Colonic mucosa (tissue), 4 donors: Measurements from ENCODE around the gene SPACA4. TPM values are rescaled to one million over a fixed set of nuclear protein-coding genes. Genes with fewer than 3 reads are reported as not detected.

Source experiments
- DNase-seq: peaks from one replicate; pipeline ENCODE4 v3.0.0-alpha.2; 2020
- H3K27ac ChIP-seq: fragments of 200-600 bp; one replicate; pipeline ENCODE4 v1.8.0; 2021
- H3K27me3 ChIP-seq: fragments of 200-600 bp; one replicate; pipeline ENCODE4 v1.8.0; 2021
- H3K36me3 ChIP-seq: fragments of 200-600 bp; one replicate; pipeline ENCODE4 v1.8.0; 2021
- H3K4me1 ChIP-seq: fragments of 200-600 bp; one replicate; pipeline ENCODE4 v1.8.0; 2021; ENCODE audit warnings: mild to moderate bottlenecking
- H3K4me3 ChIP-seq: fragments of 200-600 bp; one replicate; pipeline ENCODE4 v1.8.0; 2021
- H3K9ac ChIP-seq, 2 donors: one replicate each; pipeline ENCODE4 v1.7.0; 2013; ENCODE audit warnings: control low read depth in 2 of 2, low read depth in 2 of 2, low read length in 2 of 2
- H3K9me3 ChIP-seq: fragments of 200-600 bp; one replicate; pipeline ENCODE4 v1.8.0; 2021
- intact Hi-C: fragments of 100-400 bp; cut with DNase I; formaldehyde crosslinking; loops from one replicate; pipeline ENCODE4 v1.14.1; 2022
- total RNA-seq, 2 donors: library from RNA; stranded (reverse); fragmentation: NEBNext Ultra II Directional in 1 of 2; extraction: Animal tissue kit (Norgen Biotek cat#: 25700) in 1 of 2; gene quantifications; one replicate each; pipeline ENCODE4 v1.2.1, GENCODE V29; 2021
- TF ChIP-seq, protein P1 (sequence below): fragments of 200-600 bp; IDR thresholded peaks from one replicate; pipeline ENCODE4 v1.8.0; 2022; ENCODE audit warnings: antibody characterized with exemption, mild to moderate bottlenecking
- donor health status: healthy.
- donor health status: DM: no; HTN: no; CAD: no.
- donor health status: DM: no; HTN: no; CAD: no.

Gene SPACA4
- total RNA-seq, 2 donors from 2014 or later, result 0.27 TPM; not detected in 1

GRCh38 chr19:48616491-48617056 lies 10.0 kb downstream of the SPACA4 start:
- Histone ChIP-seq H3K9ac (peak overlapping the region; percentile 45 to 100), H3K27me3 (no peaks in the 10 kb centered on the region), H3K27ac (peak overlapping the region; percentile 93), H3K4me3 (peak overlapping the region; percentile 7), H3K9me3 (no peaks in the 10 kb centered on the region), H3K4me1 (peaks cover 17% of the 10 kb centered on the region), H3K36me3 (peaks cover 4% of the 10 kb centered on the region)
- TF ChIP-seq, protein P1, sequence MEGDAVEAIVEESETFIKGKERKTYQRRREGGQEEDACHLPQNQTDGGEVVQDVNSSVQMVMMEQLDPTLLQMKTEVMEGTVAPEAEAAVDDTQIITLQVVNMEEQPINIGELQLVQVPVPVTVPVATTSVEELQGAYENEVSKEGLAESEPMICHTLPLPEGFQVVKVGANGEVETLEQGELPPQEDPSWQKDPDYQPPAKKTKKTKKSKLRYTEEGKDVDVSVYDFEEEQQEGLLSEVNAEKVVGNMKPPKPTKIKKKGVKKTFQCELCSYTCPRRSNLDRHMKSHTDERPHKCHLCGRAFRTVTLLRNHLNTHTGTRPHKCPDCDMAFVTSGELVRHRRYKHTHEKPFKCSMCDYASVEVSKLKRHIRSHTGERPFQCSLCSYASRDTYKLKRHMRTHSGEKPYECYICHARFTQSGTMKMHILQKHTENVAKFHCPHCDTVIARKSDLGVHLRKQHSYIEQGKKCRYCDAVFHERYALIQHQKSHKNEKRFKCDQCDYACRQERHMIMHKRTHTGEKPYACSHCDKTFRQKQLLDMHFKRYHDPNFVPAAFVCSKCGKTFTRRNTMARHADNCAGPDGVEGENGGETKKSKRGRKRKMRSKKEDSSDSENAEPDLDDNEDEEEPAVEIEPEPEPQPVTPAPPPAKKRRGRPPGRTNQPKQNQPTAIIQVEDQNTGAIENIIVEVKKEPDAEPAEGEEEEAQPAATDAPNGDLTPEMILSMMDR, result no peak
- peak; percentile 40 for DNase-seq
- intact Hi-C loops, result loop anchor here (10.0 kb wide), 1 partner anchor 292 kb away; the partner anchor contains the start of gene EMP3

DNA sequence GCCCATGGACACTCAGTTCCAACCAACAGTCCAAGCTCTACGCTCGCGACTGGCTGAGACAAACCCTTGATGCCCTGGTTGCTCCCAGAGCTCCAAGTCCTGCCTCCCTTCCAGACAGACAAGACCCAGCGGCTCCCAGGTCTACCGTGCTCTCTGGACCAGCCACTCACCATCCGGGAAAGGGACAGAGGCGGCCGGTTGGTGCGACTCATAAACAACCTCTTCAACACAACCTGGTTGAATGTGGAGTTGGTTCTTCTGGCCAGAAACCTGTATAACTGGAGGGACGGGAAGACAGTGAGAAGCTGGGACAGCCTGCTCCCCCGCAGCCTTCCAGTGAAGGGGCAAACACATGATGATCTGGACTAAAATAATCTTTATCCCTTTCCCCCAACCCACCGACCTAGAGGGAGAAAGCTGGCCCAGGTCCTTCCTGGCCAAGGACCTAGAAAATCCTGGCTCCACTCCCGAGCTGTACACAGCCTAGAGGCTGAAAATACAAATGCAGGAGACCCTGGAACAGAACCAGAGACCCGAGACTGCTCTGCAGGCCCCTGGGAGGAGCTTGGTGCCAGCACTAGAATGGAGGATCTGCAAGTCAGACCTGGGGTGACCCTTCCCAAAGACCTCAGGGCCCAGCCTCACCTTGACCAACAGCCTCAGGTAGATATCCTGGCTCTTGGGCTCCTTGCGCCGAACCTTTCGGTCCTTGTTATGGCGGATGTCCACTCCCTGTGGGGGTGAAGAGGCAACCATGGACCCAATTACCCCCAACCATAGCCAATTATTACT lies 10.8 kb downstream of the SPACA4 start:
- Histone ChIP-seq H3K4me1 (peaks cover 17% of the 10 kb centered on the region), H3K4me3 (peak overlapping the region; percentile 88), H3K36me3 (peaks cover 4% of the 10 kb centered on the region), H3K27ac (peak overlapping the region; percentile 93), H3K9ac (peak overlapping the region; percentile 60 to 100), H3K27me3 (no peaks in the 10 kb centered on the region), H3K9me3 (no peaks in the 10 kb centered on the region)
- intact Hi-C loops, result loop anchor here (10.0 kb wide), 1 partner anchor 293 kb away; the partner anchor contains the start of gene EMP3
- TF ChIP-seq, protein P1, result no peak
- DNase-seq, result peak; percentile 41

- intact Hi-C loops, result loop anchor here (10.0 kb wide), 1 partner anchor 294 kb away; the partner anchor contains the start of gene EMP3
- DNase-seq, result peak; percentile 37
These were observed 11.9 kb downstream of the SPACA4 start for GRCh38 chr19:48618278-48618915.

GRCh38 chr19:48618916-48619691 lies 12.6 kb downstream of the SPACA4 start, which contains the start of the genes RPL18 and SPHK2:
Gene RPL18 (minus strand): TSS chr19:48619178. CDS start chr19:48619143, 35 bp downstream.
Gene SPHK2 (plus strand): TSS chr19:48619506. CDS start chr19:48620515, 1,009 bp downstream.
- H3K27me3 ChIP-seq, result no peaks in the 10 kb centered on the region
- peak within 1 kb of the TSS; percentile 81 to 100 for H3K9ac ChIP-seq
- H3K27ac ChIP-seq, result peak within 1 kb of the TSS; percentile 93
- H3K4me3 ChIP-seq, result peak within 1 kb of the TSS; percentile 88
- DNase-seq, result peak; percentile 97
- peaks cover 17% of the 10 kb centered on the region for H3K4me1 ChIP-seq
- TF ChIP-seq, protein P1, result no peak
- no peaks in the 10 kb centered on the region for H3K9me3 ChIP-seq
- intact Hi-C loops, result loop anchor here (10.0 kb wide), 1 partner anchor 294 kb away; the partner anchor contains the start of gene EMP3
- H3K36me3 ChIP-seq, result peaks cover 4% of the 10 kb centered on the region

More at GRCh38 chr19:48618278-48618915, 11.9 kb downstream of the SPACA4 start:
- no peaks in the 10 kb centered on the region for H3K9me3 ChIP-seq
- H3K27me3 ChIP-seq, result no peaks in the 10 kb centered on the region
- TF ChIP-seq, protein P1, result no peak
- H3K9ac ChIP-seq, result peak overlapping the region; percentile 60 to 100
- H3K4me1 ChIP-seq, result peaks cover 17% of the 10 kb centered on the region
- peaks cover 4% of the 10 kb centered on the region for H3K36me3 ChIP-seq
- H3K4me3 ChIP-seq, result peak overlapping the region; percentile 88
- H3K27ac ChIP-seq, result peak overlapping the region; percentile 93
